IMR-90 (cell line): Measurements from ENCODE around the gene TBC1D12. TPM values are rescaled to one million over a fixed set of nuclear protein-coding genes. Genes with fewer than 3 reads are reported as not detected.

Source experiments
- ATAC-seq: fragments of 200-7000 bp; cut with Tn5 transposase; 2 replicates; pipeline ENCODE4 v1.9.1; 2020; ENCODE audit warnings: low read depth, mild to moderate bottlenecking, moderate library complexity
- BruUV-seq: library from RNA; stranded (reverse); fragments of 400-500 nt; replicated peaks from 2 replicates; lab custom pipeline; 2021; lab: Mats Ljungman, UMichigan
- CTCF ChIA-PET: fragments of 300-600 bp; formaldehyde crosslinking; extraction: SDS; loops from one replicate; lab custom pipeline; 2021; ENCODE audit warnings: antibody characterized with exemption; lab: Yijun Ruan, JAX
- POLR2A ChIA-PET: fragments of 300-600 bp; sonication (Branson Sonifier 250); formaldehyde crosslinking; loops from one replicate; lab custom pipeline; 2022; ENCODE audit warnings: antibody characterized with exemption; ENCODE audit not compliant: unreplicated experiment; lab: Charles Lee
- DNase-seq: peaks from one replicate; pipeline ENCODE4 v3.0.0; 2013
- H2AFZ ChIP-seq: replicated peaks from 2 replicates; pipeline ENCODE3; 2013; ENCODE audit warnings: low read length, mild to moderate bottlenecking; ENCODE audit not compliant: poor library complexity
- H2AK5ac ChIP-seq: 2 replicates; pipeline ENCODE4 v1.6.1; 2013; ENCODE audit warnings: low read depth, low read length, inconsistent platforms
- H2AK9ac ChIP-seq: replicated peaks from 2 replicates; pipeline ENCODE3; 2013; ENCODE audit warnings: mild to moderate bottlenecking, low read depth, low read length, moderate library complexity; ENCODE audit not compliant: poor library complexity
- H2BK120ac ChIP-seq: 2 replicates; pipeline ENCODE4 v1.6.1; 2013; ENCODE audit warnings: low read depth, low read length, inconsistent platforms
- H2BK15ac ChIP-seq: 3 replicates; pipeline ENCODE4 v1.6.1; 2013; ENCODE audit warnings: low read depth, low read length, inconsistent platforms
- H2BK20ac ChIP-seq: 2 replicates; pipeline ENCODE4 v1.6.1; 2013; ENCODE audit warnings: low read depth, mild to moderate bottlenecking, inconsistent platforms, low read length, moderate library complexity
- H2BK5ac ChIP-seq: 2 replicates; pipeline ENCODE4 v1.6.1; 2013; ENCODE audit warnings: mild to moderate bottlenecking, low read depth, low read length, inconsistent platforms; ENCODE audit not compliant: poor library complexity, severe bottlenecking
- H3K14ac ChIP-seq: replicated peaks from 2 replicates; pipeline ENCODE4 v1.6.1; 2013; ENCODE audit warnings: low read depth, low read length, inconsistent platforms
- H3K18ac ChIP-seq: 2 replicates; pipeline ENCODE4 v1.6.1; 2013; ENCODE audit warnings: low read depth, low read length, control low read depth
- H3K23ac ChIP-seq: 2 replicates; pipeline ENCODE4 v1.6.1; 2013; ENCODE audit warnings: low read depth, low read length, inconsistent platforms
- H3K27ac ChIP-seq: 2 replicates; pipeline ENCODE4 v1.5.1; 2013; ENCODE audit warnings: mild to moderate bottlenecking, control low read depth, low read length; ENCODE audit not compliant: insufficient read depth
- H3K27me3 ChIP-seq: 2 replicates; pipeline ENCODE4 v1.6.1; 2013; ENCODE audit warnings: low read length; ENCODE audit not compliant: control insufficient read depth, insufficient read depth
- H3K36me3 ChIP-seq: 2 replicates; pipeline ENCODE4 v1.6.1; 2013; ENCODE audit warnings: low read length, mixed read lengths; ENCODE audit not compliant: control insufficient read depth, insufficient read depth
- H3K4ac ChIP-seq: 2 replicates; pipeline ENCODE4 v1.6.1; 2013; ENCODE audit warnings: low read depth, low read length, inconsistent platforms
- H3K4me1 ChIP-seq: 2 replicates; pipeline ENCODE4 v1.6.1; 2013; ENCODE audit warnings: low read length, mixed read lengths; ENCODE audit not compliant: control insufficient read depth, insufficient read depth
- H3K4me2 ChIP-seq: 2 replicates; pipeline ENCODE4 v1.6.1; 2013; ENCODE audit warnings: low read depth, mild to moderate bottlenecking, control low read depth, low read length, moderate library complexity
- H3K4me3 ChIP-seq: 2 replicates; pipeline ENCODE4 v1.5.1; 2013; ENCODE audit warnings: low read depth, mild to moderate bottlenecking, control low read depth, low read length, moderate library complexity; ENCODE audit not compliant: insufficient read depth
- H3K56ac ChIP-seq: 2 replicates; pipeline ENCODE4 v1.6.1; 2013; ENCODE audit warnings: low read length, inconsistent platforms; ENCODE audit not compliant: insufficient read depth; ENCODE audit errors: extremely low read depth
- H3K79me1 ChIP-seq, 2 experiments: 2 replicates each; pipeline ENCODE4 v1.6.1; 2013; ENCODE audit warnings: low read length in 2 of 2, inconsistent platforms in 1 of 2, low read depth in 1 of 2
- H3K9ac ChIP-seq: 2 replicates; pipeline ENCODE4 v1.6.1; 2013; ENCODE audit warnings: low read depth, low read length, control low read depth
- H3K9me1 ChIP-seq: 2 replicates; pipeline ENCODE4 v1.6.1; 2013; ENCODE audit warnings: low read length, inconsistent platforms; ENCODE audit not compliant: insufficient read depth
- H3K9me3 ChIP-seq: 2 replicates; pipeline ENCODE4 v1.6.1; 2013; ENCODE audit warnings: low read length; ENCODE audit not compliant: control insufficient read depth, insufficient read depth
- H4K20me1 ChIP-seq: 2 replicates; pipeline ENCODE4 v1.6.1; 2013; ENCODE audit warnings: low read length, inconsistent platforms; ENCODE audit not compliant: insufficient read depth
- H4K5ac ChIP-seq: 2 replicates; pipeline ENCODE4 v1.6.1; 2013; ENCODE audit warnings: mild to moderate bottlenecking, low read depth, low read length, control low read depth
- H4K8ac ChIP-seq, 2 experiments: 2 replicates each; pipeline ENCODE4 v1.6.1; 2013; ENCODE audit warnings: low read depth in 2 of 2, low read length in 2 of 2, control low read depth in 1 of 2, inconsistent platforms in 1 of 2
- H4K91ac ChIP-seq: 2 replicates; pipeline ENCODE4 v1.6.1; 2013; ENCODE audit warnings: low read depth, low read length, inconsistent platforms; ENCODE audit not compliant: insufficient read depth
- MXI1 ChIP-seq: IDR thresholded peaks from 2 replicates; pipeline ENCODE4 v1.6.1; 2012; ENCODE audit warnings: low read depth, mild to moderate bottlenecking, low read length, moderate library complexity, borderline replicate concordance
- RAD21 ChIP-seq: IDR thresholded peaks from 2 replicates; pipeline ENCODE4 v1.6.1; 2012; ENCODE audit warnings: low read length, improper control_type of control experiment
- RCOR1 ChIP-seq: IDR thresholded peaks from 2 replicates; pipeline ENCODE4 v1.6.1; 2012; ENCODE audit warnings: mild to moderate bottlenecking, low read length, improper control_type of control experiment; ENCODE audit not compliant: insufficient replicate concordance
- SMC3 ChIP-seq: fragments of 150-350 bp; IDR thresholded peaks from 2 replicates; pipeline ENCODE4 v1.6.1; 2016; ENCODE audit warnings: low read depth, mild to moderate bottlenecking, antibody characterized with exemption, low read length, moderate library complexity
- WGBS, 2 experiments: methylation state at CpG; one replicate each; pipeline versions ENCODE4 v1.1.5 to v1.1.7; 2013; ENCODE audit warnings: missing lambda C conversion rate in 2 of 2; ENCODE audit not compliant: insufficient read length in 1 of 2; ENCODE audit errors: extremely low coverage in 2 of 2; 5-methylcytosine and 5-hydroxymethylcytosine counted together
- dilution Hi-C: fragments of 300-500 bp; cut with HindIII; formaldehyde crosslinking; loops from one replicate; pipeline ENCODE4 v1.14.3; 2018; ENCODE audit warnings: low sequenced_read_pairs; ENCODE audit not compliant: unreplicated experiment
- in situ Hi-C: fragments of 300-500 bp; cut with MboI; formaldehyde crosslinking; loops from 3 replicates; pipeline ENCODE4 v1.14.3; 2019; ENCODE audit warnings: low sequenced_read_pairs, inconsistent platforms, mixed read lengths
- intact Hi-C: fragments of 100-400 bp; cut with micrococcal nuclease; formaldehyde crosslinking; loops from 2 replicates; pipeline ENCODE4 v1.10.0; 2022
- polyA plus RNA-seq, 3 experiments: library from polyadenylated mRNA; depleted of rRNA; stranded (reverse); fragments of >200 nt; gene quantifications; 2 replicates each; pipeline ENCODE4 v1.2.3, GENCODE V29; 2012; ENCODE audit warnings: low replicate concordance in 1 of 3
- total RNA-seq: library from RNA; depleted of rRNA; stranded (reverse); fragments of >200 nt; gene quantifications from 2 replicates; pipeline ENCODE4 v1.2.3, GENCODE V29; 2012
- TF ChIP-seq, protein P1 (sequence below): fragments of 150-350 bp; IDR thresholded peaks from 2 replicates; pipeline ENCODE4 v1.6.1; 2017; ENCODE audit warnings: mild to moderate bottlenecking, antibody characterized with exemption, low read length, low read depth

The TBC1D12 gene
- total and polyA plus RNA-seq, 2 of the 4 experiments (the other 2 are of a cell fraction) = 1.9 to 5.4 TPM

DNA sequence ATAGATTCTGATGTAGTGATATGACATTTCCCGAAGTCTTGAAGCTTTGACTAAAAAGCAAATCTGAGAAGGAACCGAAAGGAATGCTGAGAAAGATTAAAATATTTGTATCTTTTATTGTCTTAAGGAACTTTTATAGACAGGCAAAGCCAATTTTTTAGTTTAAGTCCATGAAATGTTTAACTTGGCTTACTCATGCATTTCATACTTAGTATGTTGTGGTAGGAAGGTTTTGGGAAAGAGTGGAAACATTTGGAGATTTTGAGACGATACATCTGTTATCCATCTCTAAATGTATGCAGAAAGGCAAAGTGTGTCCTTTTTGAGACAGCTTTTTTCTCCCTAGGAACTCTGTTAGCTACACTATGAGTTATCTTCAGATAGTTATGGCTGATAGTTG is 10.1 kb downstream of the TBC1D12 start:
- Histone ChIP-seq H2AFZ (no peak overlapping the region), H2AK9ac (no peak overlapping the region), H3K18ac (no peak overlapping the region), H3K9me3 (no peaks in the 10 kb centered on the region), H2BK20ac (no peak overlapping the region), H3K4me2 (peak overlapping the region; percentile 67), H3K23ac (no peak overlapping the region), H3K79me1 (peaks cover 21 to 27% of the 10 kb centered on the region in 2 experiments), H3K27me3 (no peaks in the 10 kb centered on the region), H3K4ac (no peak overlapping the region), H2AK5ac (no peak overlapping the region), H2BK120ac (no peak overlapping the region), H4K8ac (no peak overlapping the region), H4K91ac (no peak overlapping the region), H3K27ac (peak overlapping the region; percentile 52; the same call in 1 of the 2 replicates), H3K4me1 (peaks cover 9% of the 10 kb centered on the region), H3K36me3 (no peaks in the 10 kb centered on the region), H4K5ac (no peak overlapping the region), H3K56ac (no peak overlapping the region), H4K20me1 (peaks cover 11% of the 10 kb centered on the region; the same call in 1 of the 2 replicates), H3K14ac (no peak overlapping the region), H3K9ac (no peak overlapping the region), H3K4me3 (no peak overlapping the region), H3K9me1 (no peaks in the 10 kb centered on the region), H2BK5ac (no peak overlapping the region), H2BK15ac (no peak overlapping the region)
- ChIA-PET POLR2A (no interaction called here), CTCF (interaction anchor here (0.8 to 1.7 kb wide), 2 partner anchors 9 to 31 kb away, joined by 3 to 9 read pairs; no protein-coding TSS in a partner anchor)
- WGBS, 2 experiments = no CpG with 5 or more reads among the region's 3 CpGs
- ATAC-seq (peak; percentile 84), DNase-seq (peak; percentile 68)
- dilution Hi-C loops = no loop called here
- intact Hi-C loops = no loop called here
- TF ChIP-seq RCOR1 (no peak), SMC3 (no peak), MXI1 (no peak), RAD21 (no peak)
- TF ChIP-seq, protein P1, sequence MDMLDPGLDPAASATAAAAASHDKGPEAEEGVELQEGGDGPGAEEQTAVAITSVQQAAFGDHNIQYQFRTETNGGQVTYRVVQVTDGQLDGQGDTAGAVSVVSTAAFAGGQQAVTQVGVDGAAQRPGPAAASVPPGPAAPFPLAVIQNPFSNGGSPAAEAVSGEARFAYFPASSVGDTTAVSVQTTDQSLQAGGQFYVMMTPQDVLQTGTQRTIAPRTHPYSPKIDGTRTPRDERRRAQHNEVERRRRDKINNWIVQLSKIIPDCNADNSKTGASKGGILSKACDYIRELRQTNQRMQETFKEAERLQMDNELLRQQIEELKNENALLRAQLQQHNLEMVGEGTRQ = no peak
- BruUV-seq = no TSS peak
- in situ Hi-C loops = no loop called here
